ENCODE measurements around the gene EBLN2. TPM values are rescaled to one million over a fixed set of nuclear protein-coding genes. Genes with fewer than 3 reads are reported as not detected.

EBLN2 gene
- total RNA-seq, 1 donor from 2014 or later, result 15.3 TPM

GRCh38 chr3:73068419-73068818 lies 7.0 kb downstream of the EBLN2 start:
- Mint-ChIP-seq H3K36me3 (peaks cover 15% of the 10 kb centered on the region), H3K27me3 (ENCODE audit: insufficient read depth, low read depth) (peaks cover 6% of the 10 kb centered on the region), H3K9me3 (no peaks in the 10 kb centered on the region), H3K27ac (no peak overlapping the region), H3K4me3 (no peak overlapping the region), H3K4me1 (peaks cover 7% of the 10 kb centered on the region)
- TF ChIP-seq EZH2phosphoT487 (IDR thresholded peaks at IDR 0.05) (no peak), CTCF (IDR thresholded peaks at IDR 0.05) (no peak), EZH2 (IDR thresholded peaks at IDR 0.05) (no peak)
- DNase-seq (ENCODE audit: low spot score), result no peak
- Histone ChIP-seq H3K4me1 (peaks cover 11% of the 10 kb centered on the region), H2AFZ (replicated peaks) (no peak overlapping the region), H3K9ac (no peak overlapping the region), H3K9me3 (ENCODE audit: low read depth) (no peaks in the 10 kb centered on the region), H3K27ac (no peak overlapping the region), H3K79me2 (ENCODE audit: low read depth) (no peaks in the 10 kb centered on the region), H3F3A (ENCODE audit: low read depth) (peaks cover 88% of the 10 kb centered on the region), H4K20me1 (ENCODE audit: low read depth) (peaks cover 54% of the 10 kb centered on the region), H3K4me2 (no peak overlapping the region), H3K4me3 (no peak overlapping the region), H3K27me3 (no peaks in the 10 kb centered on the region), H3K36me3 (peaks cover 33% of the 10 kb centered on the region)

- peaks cover 82% of the 10 kb centered on the region for H3F3A ChIP-seq (ENCODE audit: low read depth)
- H3K27me3 Mint-ChIP-seq (ENCODE audit: insufficient read depth, low read depth), result peaks cover 6% of the 10 kb centered on the region
- no peak overlapping the region for H3K4me3 ChIP-seq
- H3K27me3 ChIP-seq, result no peaks in the 10 kb centered on the region
- H4K20me1 ChIP-seq (ENCODE audit: low read depth), result peaks cover 55% of the 10 kb centered on the region
- peaks cover 11% of the 10 kb centered on the region for H3K4me1 ChIP-seq
- no peaks in the 10 kb centered on the region for H3K9me3 ChIP-seq (ENCODE audit: low read depth)
- H3K27ac ChIP-seq, result no peak overlapping the region
- DNase-seq (ENCODE audit: low spot score), result no peak
- H3K36me3 Mint-ChIP-seq, result peaks cover 15% of the 10 kb centered on the region
- no peak overlapping the region for H3K9ac ChIP-seq
- H3K4me3 Mint-ChIP-seq, result no peak overlapping the region
- no peaks in the 10 kb centered on the region for H3K9me3 Mint-ChIP-seq
- H3K4me2 ChIP-seq, result no peak overlapping the region
- no peak overlapping the region for H2AFZ ChIP-seq (replicated peaks)
- H3K27ac Mint-ChIP-seq, result no peak overlapping the region
- TF ChIP-seq EZH2phosphoT487 (IDR thresholded peaks at IDR 0.05) (no peak), CTCF (IDR thresholded peaks at IDR 0.05) (no peak), EZH2 (IDR thresholded peaks at IDR 0.05) (no peak)
- H3K4me1 Mint-ChIP-seq, result peaks cover 9% of the 10 kb centered on the region
- H3K36me3 ChIP-seq, result peaks cover 27% of the 10 kb centered on the region
- no peaks in the 10 kb centered on the region for H3K79me2 ChIP-seq (ENCODE audit: low read depth)
These were observed 7.7 kb downstream of the EBLN2 start for GRCh38 chr3:73069187-73069586.

GRCh38 chr3:73069775-73070444 lies 8.5 kb downstream of the EBLN2 start:
- no peak for TF ChIP-seq EZH2phosphoT487 (IDR thresholded peaks at IDR 0.05)
- TF ChIP-seq CTCF (IDR thresholded peaks at IDR 0.05), result no peak
- TF ChIP-seq EZH2 (IDR thresholded peaks at IDR 0.05), result no peak
- H3K27ac Mint-ChIP-seq, result no peak overlapping the region
- peaks cover 19% of the 10 kb centered on the region for H3K36me3 ChIP-seq

More at GRCh38 chr3:73069775-73070444, 8.5 kb downstream of the EBLN2 start:
- H3K4me3 ChIP-seq, result no peak overlapping the region
- no peak overlapping the region for H3K27ac ChIP-seq
- no peak overlapping the region for H2AFZ ChIP-seq (replicated peaks)
- H3F3A ChIP-seq (ENCODE audit: low read depth), result peaks cover 74% of the 10 kb centered on the region
- peaks cover 52% of the 10 kb centered on the region for H4K20me1 ChIP-seq (ENCODE audit: low read depth)
- no peaks in the 10 kb centered on the region for H3K27me3 ChIP-seq
- Mint-ChIP-seq H3K27me3 (ENCODE audit: insufficient read depth, low read depth) (peaks cover 5% of the 10 kb centered on the region), H3K9me3 (no peaks in the 10 kb centered on the region), H3K36me3 (peaks cover 9% of the 10 kb centered on the region), H3K4me3 (no peak overlapping the region), H3K4me1 (peaks cover 12% of the 10 kb centered on the region)
- no peak overlapping the region for H3K4me2 ChIP-seq
- H3K9ac ChIP-seq, result no peak overlapping the region
- H3K4me1 ChIP-seq, result peaks cover 11% of the 10 kb centered on the region
- no peaks in the 10 kb centered on the region for H3K9me3 ChIP-seq (ENCODE audit: low read depth)
- no peaks in the 10 kb centered on the region for H3K79me2 ChIP-seq (ENCODE audit: low read depth)
- DNase-seq (ENCODE audit: low spot score), result no peak

Data from neural progenitor cell (in vitro differentiated cells).